ENCODE data around the gene RNF11.

RNF11 gene

GRCh38 chr1:51298322-51298705, 62.2 kb downstream of the RNF11 start:
- no peak for FAIRE-seq

GRCh38 chr1:51299185-51299885, 63.3 kb downstream of the RNF11 start:
- FAIRE-seq: no peak

GRCh38 chr1:51299981-51300670, 64.1 kb downstream of the RNF11 start:
- FAIRE-seq: no peak

- FAIRE-seq: no peak
Observed at GRCh38 chr1:51301152-51301843, 65.2 kb downstream of the RNF11 start.

GRCh38 chr1:51301844-51302162, 65.7 kb downstream of the RNF11 start:
- no peak for FAIRE-seq

GRCh38 chr1:51302270-51302669, 66.2 kb downstream of the RNF11 start:
- no peak for FAIRE-seq

- FAIRE-seq: no peak
Observed at GRCh38 chr1:51302746-51303145, 66.7 kb downstream of the RNF11 start.

GRCh38 chr1:51303315-51303714, 67.2 kb downstream of the RNF11 start:
- FAIRE-seq: no peak

- FAIRE-seq: no peak
Observed at GRCh38 chr1:51303751-51304251, 67.7 kb downstream of the RNF11 start.

GRCh38 chr1:51304360-51304759, 68.3 kb downstream of the RNF11 start:
- no peak for FAIRE-seq

GRCh38 chr1:51305371-51305823, 69.3 kb downstream of the RNF11 start:
- FAIRE-seq: no peak

- FAIRE-seq: no peak
Observed at GRCh38 chr1:51306950-51307349, 70.9 kb downstream of the RNF11 start.

- FAIRE-seq: no peak
Observed at GRCh38 chr1:51308636-51309035, 72.6 kb downstream of the RNF11 start.

- no peak for FAIRE-seq
Observed at GRCh38 chr1:51309291-51309690, 73.2 kb downstream of the RNF11 start.

GRCh38 chr1:51310871-51311613, 75.0 kb downstream of the RNF11 start:
- no peak for FAIRE-seq

- no peak for FAIRE-seq
Observed at GRCh38 chr1:51311826-51312225, 75.8 kb downstream of the RNF11 start.

- FAIRE-seq: no peak
Observed at GRCh38 chr1:51312718-51313117, 76.6 kb downstream of the RNF11 start.

- no peak for FAIRE-seq
Observed at GRCh38 chr1:51313268-51313852, 77.3 kb downstream of the RNF11 start.

GRCh38 chr1:51313961-51314777, 78.1 kb downstream of the RNF11 start:
- FAIRE-seq: no peak

GRCh38 chr1:51314974-51315373, 78.9 kb downstream of the RNF11 start:
- no peak for FAIRE-seq

- FAIRE-seq: no peak
Observed at GRCh38 chr1:51316113-51316845, 80.2 kb downstream of the RNF11 start.

Measured in TTC549 (cell line).